ENCODE measurements around the gene WSB1.
"Not testable (repeated sequence)": the region's sequence is repeated elsewhere in the genome, so short reads cannot be mapped to it uniquely, and the experiment has no call there.

Gene WSB1

GRCh38 chr17:27246537-27246936 is 47.4 kb upstream of the WSB1 start:
- no peaks in the 10 kb centered on the region for H3K4me1 ChIP-seq (ENCODE audit: insufficient read depth, low read length)
- no peak overlapping the region for H3K4me3 ChIP-seq (ENCODE audit: low read depth in 1 of 2, low read length in 2 of 2)
- no peak for TF ChIP-seq EZH2 (IDR thresholded peaks at IDR 0.05; ENCODE audit: borderline replicate concordance, low read depth, low read length, severe bottlenecking)
- DNase-seq (no peak), ATAC-seq (ENCODE audit: insufficient read depth, low read depth) (no peak)
- H3K36me3 ChIP-seq (ENCODE audit: insufficient read depth, low read length) = no peaks in the 10 kb centered on the region
- H2AFZ ChIP-seq (ENCODE audit: low read depth, low read length) = no peak overlapping the region
- H3K9me3 ChIP-seq (ENCODE audit: insufficient read depth, low read length, severe bottlenecking) = no peaks in the 10 kb centered on the region
- no peaks in the 10 kb centered on the region for H3K79me2 ChIP-seq (ENCODE audit: insufficient read depth, low read length)
- peaks cover 7% of the 10 kb centered on the region for H3K27me3 ChIP-seq (ENCODE audit: insufficient read depth, low read length, poor library complexity)
- H4K20me1 ChIP-seq (ENCODE audit: insufficient read depth, low read length) = no peaks in the 10 kb centered on the region
- H3K9ac ChIP-seq (ENCODE audit: low read depth, low read length) = no peak overlapping the region
- H3K27ac ChIP-seq (ENCODE audit: low read length) = no peak overlapping the region
- H3K4me2 ChIP-seq (ENCODE audit: insufficient read depth, low read length) = no peak overlapping the region

GRCh38 chr17:27247071-27247957 is 46.6 kb upstream of the WSB1 start:
- H3K9ac ChIP-seq (ENCODE audit: low read depth, low read length) = no peak overlapping the region
- H4K20me1 ChIP-seq (ENCODE audit: insufficient read depth, low read length) = no peaks in the 10 kb centered on the region
- H3K27ac ChIP-seq (ENCODE audit: low read length) = no peak overlapping the region
- H3K4me1 ChIP-seq (ENCODE audit: insufficient read depth, low read length) = no peaks in the 10 kb centered on the region
- ATAC-seq (ENCODE audit: insufficient read depth, low read depth) (no peak), DNase-seq (no peak)
- no peaks in the 10 kb centered on the region for H3K79me2 ChIP-seq (ENCODE audit: insufficient read depth, low read length)
- no peak for TF ChIP-seq CTCF (IDR thresholded peaks at IDR 0.05; ENCODE audit: borderline replicate concordance, extremely low read depth, low read length, poor library complexity, severe bottlenecking)
- TF ChIP-seq EZH2 (IDR thresholded peaks at IDR 0.05; ENCODE audit: borderline replicate concordance, low read depth, low read length, severe bottlenecking) = no peak
- H3K36me3 ChIP-seq (ENCODE audit: insufficient read depth, low read length) = no peaks in the 10 kb centered on the region
- H3K9me3 ChIP-seq (ENCODE audit: insufficient read depth, low read length, severe bottlenecking) = no peaks in the 10 kb centered on the region
- H3K27me3 ChIP-seq (ENCODE audit: insufficient read depth, low read length, poor library complexity) = peaks cover 7% of the 10 kb centered on the region
- no peak overlapping the region for H3K4me2 ChIP-seq (ENCODE audit: insufficient read depth, low read length)
- H3K4me3 ChIP-seq (ENCODE audit: low read depth in 1 of 2, low read length in 2 of 2) = no peak overlapping the region
- H2AFZ ChIP-seq (ENCODE audit: low read depth, low read length) = no peak overlapping the region

- no peak overlapping the region for H2AFZ ChIP-seq (ENCODE audit: low read depth, low read length)
- no peak overlapping the region for H3K4me2 ChIP-seq (ENCODE audit: insufficient read depth, low read length)
- no peaks in the 10 kb centered on the region for H3K79me2 ChIP-seq (ENCODE audit: insufficient read depth, low read length)
- H3K4me1 ChIP-seq (ENCODE audit: insufficient read depth, low read length) = no peaks in the 10 kb centered on the region
- peaks cover 7% of the 10 kb centered on the region for H3K27me3 ChIP-seq (ENCODE audit: insufficient read depth, low read length, poor library complexity)
- no peaks in the 10 kb centered on the region for H3K36me3 ChIP-seq (ENCODE audit: insufficient read depth, low read length)
- H3K4me3 ChIP-seq (ENCODE audit: low read depth in 1 of 2, low read length in 2 of 2) = no peak overlapping the region
- DNase-seq = no peak
- H3K9ac ChIP-seq (ENCODE audit: low read depth, low read length) = no peak overlapping the region
- no peaks in the 10 kb centered on the region for H3K9me3 ChIP-seq (ENCODE audit: insufficient read depth, low read length, severe bottlenecking)
- ATAC-seq (ENCODE audit: insufficient read depth, low read depth) = no peak
- no peak for TF ChIP-seq CTCF (IDR thresholded peaks at IDR 0.05; ENCODE audit: borderline replicate concordance, extremely low read depth, low read length, poor library complexity, severe bottlenecking)
- TF ChIP-seq EZH2 (IDR thresholded peaks at IDR 0.05; ENCODE audit: borderline replicate concordance, low read depth, low read length, severe bottlenecking) = no peak
- H3K27ac ChIP-seq (ENCODE audit: low read length) = no peak overlapping the region
- no peaks in the 10 kb centered on the region for H4K20me1 ChIP-seq (ENCODE audit: insufficient read depth, low read length)
These were observed 46.0 kb upstream of the WSB1 start for GRCh38 chr17:27247958-27248342.

- not testable (repeated sequence) for H3K27ac ChIP-seq (ENCODE audit: low read length); H3K4me2 ChIP-seq (ENCODE audit: insufficient read depth, low read length); H2AFZ ChIP-seq (ENCODE audit: low read depth, low read length); H3K9ac ChIP-seq (ENCODE audit: low read depth, low read length); H4K20me1 ChIP-seq (ENCODE audit: insufficient read depth, low read length); ATAC-seq (ENCODE audit: insufficient read depth, low read depth); H3K4me3 ChIP-seq (ENCODE audit: low read depth in 1 of 2, low read length in 2 of 2); DNase-seq; H3K4me1 ChIP-seq (ENCODE audit: insufficient read depth, low read length); H3K36me3 ChIP-seq (ENCODE audit: insufficient read depth, low read length); H3K27me3 ChIP-seq (ENCODE audit: insufficient read depth, low read length, poor library complexity); H3K9me3 ChIP-seq (ENCODE audit: insufficient read depth, low read length, severe bottlenecking); H3K79me2 ChIP-seq (ENCODE audit: insufficient read depth, low read length)
These were observed 43.1 kb upstream of the WSB1 start for GRCh38 chr17:27250791-27251190.

GRCh38 chr17:27254802-27255201 is 39.1 kb upstream of the WSB1 start:
- not testable (repeated sequence) for H3K4me3 ChIP-seq (ENCODE audit: low read depth in 1 of 2, low read length in 2 of 2)

More at GRCh38 chr17:27254802-27255201, 39.1 kb upstream of the WSB1 start:
- H3K4me2 ChIP-seq (ENCODE audit: insufficient read depth, low read length); H3K27me3 ChIP-seq (ENCODE audit: insufficient read depth, low read length, poor library complexity); H3K9me3 ChIP-seq (ENCODE audit: insufficient read depth, low read length, severe bottlenecking); H3K36me3 ChIP-seq (ENCODE audit: insufficient read depth, low read length); H4K20me1 ChIP-seq (ENCODE audit: insufficient read depth, low read length); H3K27ac ChIP-seq (ENCODE audit: low read length); ATAC-seq (ENCODE audit: insufficient read depth, low read depth); H3K9ac ChIP-seq (ENCODE audit: low read depth, low read length); H3K4me1 ChIP-seq (ENCODE audit: insufficient read depth, low read length); H3K79me2 ChIP-seq (ENCODE audit: insufficient read depth, low read length); DNase-seq; H2AFZ ChIP-seq (ENCODE audit: low read depth, low read length): not testable (repeated sequence)

All from DND-41 (cell line).